ENCODE data around the gene TMEM106B. TPM values are rescaled to one million over a fixed set of nuclear protein-coding genes. Genes with fewer than 3 reads are reported as not detected.

TMEM106B gene
- total and polyA plus RNA-seq, 2 of the 8 experiments (the other 6 are each of a cell fraction or from before 2014, with no cell fraction given): 16.0 to 29.1 TPM

DNA sequence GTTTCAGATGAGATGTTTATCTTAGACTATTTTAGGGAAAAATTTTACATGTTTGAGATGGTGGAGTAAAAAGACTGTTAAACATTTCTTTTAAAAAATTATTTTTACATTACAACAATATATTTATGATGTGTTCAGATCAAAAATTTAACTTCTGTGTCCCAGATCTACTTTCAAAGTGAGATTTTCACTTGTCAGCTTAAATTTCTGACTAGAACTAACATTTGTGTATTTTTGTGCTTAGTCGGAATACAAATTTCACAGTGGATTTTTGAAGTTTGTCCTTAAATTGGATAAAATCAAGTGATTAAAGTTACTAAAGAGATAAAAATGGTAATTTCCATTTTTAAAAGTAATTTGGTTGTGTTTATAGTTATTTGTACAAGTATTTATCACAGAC is 24.9 kb downstream of the TMEM106B start:
- no peak overlapping the region for H3K27ac ChIP-seq (ENCODE audit: low read depth, low read length)
- no peak overlapping the region for H3K23ac ChIP-seq (ENCODE audit: insufficient read length)
- no peak overlapping the region for H4K5ac ChIP-seq (ENCODE audit: insufficient read length, low read depth, low read length)
- H3K14ac ChIP-seq (ENCODE audit: insufficient read length): no peak overlapping the region
- no peaks in the 10 kb centered on the region for H4K20me1 ChIP-seq (replicated peaks in 1 of 2; ENCODE audit: control insufficient read depth in 1 of 2, insufficient read depth in 2 of 2, low read length in 2 of 2)
- no peak for DNase-seq (ENCODE audit: low read depth in 1 of 2, low spot score in 2 of 2)
- peaks cover 0 to 18% (median 4%) of the 10 kb centered on the region in 4 experiments; a peak in 4 of 8 replicates for H3K36me3 ChIP-seq (ENCODE audit: control insufficient read depth in 2 of 4, insufficient read depth in 4 of 4, low read length in 3 of 4)
- no peak overlapping the region for H2AK5ac ChIP-seq (ENCODE audit: low read depth, low read length)
- no peak overlapping the region for H3K56ac ChIP-seq (replicated peaks; ENCODE audit: insufficient read length, low read depth, low read length)
- POLR2A ChIA-PET (ENCODE audit: partially characterized antibody): no interaction called here
- no peaks in the 10 kb centered on the region for H3K4me1 ChIP-seq (replicated peaks in 1 of 4; ENCODE audit: control insufficient read depth in 3 of 4, insufficient read depth in 4 of 4, low read length in 3 of 4)
- H2AFZ ChIP-seq (ENCODE audit: low read length): no peak overlapping the region
- no peak for FAIRE-seq
- H2BK12ac ChIP-seq (ENCODE audit: low read depth, low read length): no peak overlapping the region
- WGBS, 2 experiments (ENCODE audit: extremely low coverage in 1 of 2, insufficient coverage in 1 of 2, insufficient read length in 1 of 2, insufficient replicate concordance in 2 of 2, low coverage in 1 of 2, low lambda C conversion rate in 2 of 2, missing lambda C conversion rate in 1 of 2): 100% methylated on average over 1 of the region's 1 CpG; no CpG with 5 or more reads in 1 of the 2 experiments
- H4K91ac ChIP-seq (replicated peaks; ENCODE audit: insufficient read length, low read length): no peak overlapping the region
- H2BK20ac ChIP-seq (ENCODE audit: low read length): no peak overlapping the region
- no peaks in the 10 kb centered on the region for H3K79me2 ChIP-seq (ENCODE audit: control insufficient read depth in 1 of 2, insufficient read depth in 2 of 2, low read length in 2 of 2)
- TF ChIP-seq SIRT6 (IDR thresholded peaks at IDR 0.05; ENCODE audit: low read length) (no peak), KDM4A (IDR thresholded peaks at IDR 0.05; ENCODE audit: low read depth, low read length, severe bottlenecking) (no peak), RAD21 (IDR thresholded peaks at IDR 0.05 in 1 of 2, conservative IDR thresholded peaks at IDR 0.05 in 1 of 2; ENCODE audit: low read depth in 2 of 2, low read length in 2 of 2) (no peak), TBP (IDR thresholded peaks at IDR 0.05; ENCODE audit: low read depth, low read length) (no peak)
- TF ChIP-seq, protein P1, sequence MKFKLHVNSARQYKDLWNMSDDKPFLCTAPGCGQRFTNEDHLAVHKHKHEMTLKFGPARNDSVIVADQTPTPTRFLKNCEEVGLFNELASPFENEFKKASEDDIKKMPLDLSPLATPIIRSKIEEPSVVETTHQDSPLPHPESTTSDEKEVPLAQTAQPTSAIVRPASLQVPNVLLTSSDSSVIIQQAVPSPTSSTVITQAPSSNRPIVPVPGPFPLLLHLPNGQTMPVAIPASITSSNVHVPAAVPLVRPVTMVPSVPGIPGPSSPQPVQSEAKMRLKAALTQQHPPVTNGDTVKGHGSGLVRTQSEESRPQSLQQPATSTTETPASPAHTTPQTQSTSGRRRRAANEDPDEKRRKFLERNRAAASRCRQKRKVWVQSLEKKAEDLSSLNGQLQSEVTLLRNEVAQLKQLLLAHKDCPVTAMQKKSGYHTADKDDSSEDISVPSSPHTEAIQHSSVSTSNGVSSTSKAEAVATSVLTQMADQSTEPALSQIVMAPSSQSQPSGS (IDR thresholded peaks at IDR 0.05; ENCODE audit: low read length): no peak
- H2BK15ac ChIP-seq (ENCODE audit: low read length): no peak overlapping the region
- H3K18ac ChIP-seq (ENCODE audit: extremely low read depth, low read length): no peak overlapping the region
- H3K23me2 ChIP-seq (ENCODE audit: low read depth, low read length): no peaks in the 10 kb centered on the region
- H2BK5ac ChIP-seq (ENCODE audit: low read depth, low read length): no peak overlapping the region
- H4K8ac ChIP-seq (ENCODE audit: extremely low read depth, insufficient read depth, low read length): no peak overlapping the region
- H3K4me2 ChIP-seq (ENCODE audit: insufficient read depth in 1 of 2, low read depth in 2 of 2, low read length in 2 of 2): no peak overlapping the region
- H3K9me3 ChIP-seq (ENCODE audit: insufficient read depth in 2 of 2, low read depth in 1 of 2, low read length in 1 of 2): no peaks in the 10 kb centered on the region
- no peaks in the 10 kb centered on the region for H3K27me3 ChIP-seq (replicated peaks in 1 of 4; ENCODE audit: control insufficient read depth in 3 of 4, extremely low read depth in 1 of 4, insufficient read depth in 3 of 4, low read length in 3 of 4)
- H2BK120ac ChIP-seq (replicated peaks; ENCODE audit: low read depth, low read length): no peak overlapping the region
- H3K4ac ChIP-seq (replicated peaks; ENCODE audit: insufficient read length, low read depth, low read length): no peak overlapping the region
- no peaks in the 10 kb centered on the region for H3K79me1 ChIP-seq (ENCODE audit: low read depth, low read length)
- H3K9ac ChIP-seq (replicated peaks in 1 of 4; ENCODE audit: extremely low read depth in 1 of 4, low read depth in 3 of 4, low read length in 3 of 4): no peak overlapping the region
- H3K4me3 ChIP-seq (ENCODE audit: extremely low read depth in 1 of 4, insufficient read depth in 2 of 4, low read depth in 3 of 4, low read length in 4 of 4): no peak overlapping the region
- CTCF ChIA-PET (ENCODE audit: partially characterized antibody): interaction anchor here (0.7 kb wide), 1 partner anchor 174 kb away, joined by 3 read pairs; no protein-coding TSS in a partner anchor

Data from H1 (cell line).